Thyroid gland (tissue), 4 donors: ENCODE results near the gene VSTM2B.

Experiments used
- POLR2A ChIP-seq, 2 donors: fragments of 450-650 bp; IDR thresholded peaks; one replicate each; pipeline ENCODE4 v1.6.1; 2017; ENCODE audit warnings: antibody characterized with exemption in 2 of 2, mild to moderate bottlenecking in 2 of 2, moderate library complexity in 1 of 2
- TF ChIP-seq, protein P1 (sequence below), 6 experiments: fragments of 200-600 bp in 3 of 6; fragments of 450-650 bp in 3 of 6; sonication (generic) in 3 of 6; IDR thresholded peaks; one replicate each; pipeline ENCODE4 v1.5.1; 2016 to 2019; ENCODE audit warnings: antibody characterized with exemption in 6 of 6, mild to moderate bottlenecking in 2 of 6, inconsistent platforms in 1 of 6, moderate library complexity in 1 of 6

DNA sequence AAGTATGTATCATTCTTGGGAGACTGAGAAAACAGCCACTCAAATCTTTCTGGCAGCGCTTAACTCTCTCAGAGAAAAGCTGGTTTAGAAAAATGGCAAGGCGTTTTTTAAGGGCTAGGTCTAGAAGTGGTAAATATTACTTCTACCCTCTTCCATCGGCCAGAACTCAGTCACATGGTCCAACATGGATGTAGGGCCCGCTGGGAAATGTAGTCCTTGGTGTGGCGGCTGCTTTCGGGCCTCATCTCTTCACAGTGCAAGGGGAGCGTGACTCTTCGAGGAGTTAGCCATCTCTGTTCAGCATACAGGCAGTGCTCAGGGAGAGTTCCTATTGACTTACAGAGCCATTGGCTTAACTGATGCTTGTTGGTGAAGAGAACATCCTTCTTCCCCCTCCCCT lies 6.3 kb downstream of the VSTM2B start:
- TF ChIP-seq, protein P1, sequence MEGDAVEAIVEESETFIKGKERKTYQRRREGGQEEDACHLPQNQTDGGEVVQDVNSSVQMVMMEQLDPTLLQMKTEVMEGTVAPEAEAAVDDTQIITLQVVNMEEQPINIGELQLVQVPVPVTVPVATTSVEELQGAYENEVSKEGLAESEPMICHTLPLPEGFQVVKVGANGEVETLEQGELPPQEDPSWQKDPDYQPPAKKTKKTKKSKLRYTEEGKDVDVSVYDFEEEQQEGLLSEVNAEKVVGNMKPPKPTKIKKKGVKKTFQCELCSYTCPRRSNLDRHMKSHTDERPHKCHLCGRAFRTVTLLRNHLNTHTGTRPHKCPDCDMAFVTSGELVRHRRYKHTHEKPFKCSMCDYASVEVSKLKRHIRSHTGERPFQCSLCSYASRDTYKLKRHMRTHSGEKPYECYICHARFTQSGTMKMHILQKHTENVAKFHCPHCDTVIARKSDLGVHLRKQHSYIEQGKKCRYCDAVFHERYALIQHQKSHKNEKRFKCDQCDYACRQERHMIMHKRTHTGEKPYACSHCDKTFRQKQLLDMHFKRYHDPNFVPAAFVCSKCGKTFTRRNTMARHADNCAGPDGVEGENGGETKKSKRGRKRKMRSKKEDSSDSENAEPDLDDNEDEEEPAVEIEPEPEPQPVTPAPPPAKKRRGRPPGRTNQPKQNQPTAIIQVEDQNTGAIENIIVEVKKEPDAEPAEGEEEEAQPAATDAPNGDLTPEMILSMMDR (IDR thresholded peaks at IDR 0.05) = no peak
- no peak for TF ChIP-seq POLR2A (IDR thresholded peaks at IDR 0.05)
